Effector CD4-positive, alpha-beta T cell (primary cell): ENCODE results near the gene PPT1.
"Not testable (repeated sequence)": the region's sequence is repeated elsewhere in the genome, so short reads cannot be mapped to it uniquely, and the experiment has no call there.

Source experiments
- DNase-seq: peaks from one replicate; pipeline ENCODE4 v3.0.0-alpha.2; 2020

Gene PPT1

DNA sequence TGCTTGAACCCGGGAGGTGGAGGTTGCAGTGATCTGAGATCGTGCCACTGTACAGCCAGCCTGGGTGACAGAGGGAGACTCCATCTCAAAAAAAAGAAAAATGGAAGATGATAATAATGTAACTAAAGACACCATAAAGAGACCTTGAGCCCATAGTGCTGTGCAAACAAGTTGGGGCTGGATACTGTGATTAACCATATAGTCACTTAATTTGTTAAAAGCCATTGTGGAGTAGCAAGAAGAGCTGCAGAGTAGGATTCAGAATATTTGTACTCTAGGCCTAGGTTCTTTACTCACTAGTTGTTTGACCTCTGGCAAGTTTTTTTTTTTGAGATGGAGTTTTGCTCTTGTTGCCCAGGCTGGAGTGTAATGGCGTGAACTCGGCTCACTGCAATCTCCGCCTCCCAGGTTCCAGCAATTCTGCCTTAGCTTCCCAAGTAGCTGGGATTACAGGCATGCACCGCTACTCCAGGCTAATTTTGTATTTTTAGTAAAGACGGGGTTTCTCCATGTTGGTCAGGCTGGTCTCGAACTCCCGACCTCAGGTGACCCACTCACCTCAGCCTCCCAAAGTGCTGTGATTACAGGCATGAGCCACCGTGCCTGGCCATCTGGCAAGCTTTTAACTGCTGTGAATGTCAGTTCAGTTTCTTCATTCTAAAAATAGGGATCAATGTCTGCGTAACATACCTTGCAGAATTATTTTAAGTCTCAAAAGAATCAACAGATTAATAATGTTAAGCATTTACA lies 43.7 kb downstream of the PPT1 start:
- DNase-seq = no peak

DNA sequence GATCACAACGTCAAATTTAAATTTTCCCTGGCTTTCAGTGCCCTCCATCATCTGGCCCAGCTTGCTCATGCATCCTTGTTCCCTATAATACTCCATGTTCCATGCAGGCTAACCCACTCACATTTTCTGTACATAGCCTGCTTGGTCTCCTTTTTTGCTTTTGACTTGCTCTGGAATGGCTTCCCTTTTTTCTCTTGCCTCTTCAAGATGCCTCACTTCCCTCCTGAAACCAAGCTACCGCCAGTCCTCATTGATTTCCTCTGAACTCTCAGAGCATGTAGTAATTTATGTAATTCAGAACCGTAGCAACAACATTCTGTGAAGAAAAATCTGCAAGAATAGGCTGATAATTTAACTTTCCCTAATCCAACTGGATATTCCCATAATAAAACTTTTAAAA lies 46.2 kb downstream of the PPT1 start:
- no peak for DNase-seq

DNA sequence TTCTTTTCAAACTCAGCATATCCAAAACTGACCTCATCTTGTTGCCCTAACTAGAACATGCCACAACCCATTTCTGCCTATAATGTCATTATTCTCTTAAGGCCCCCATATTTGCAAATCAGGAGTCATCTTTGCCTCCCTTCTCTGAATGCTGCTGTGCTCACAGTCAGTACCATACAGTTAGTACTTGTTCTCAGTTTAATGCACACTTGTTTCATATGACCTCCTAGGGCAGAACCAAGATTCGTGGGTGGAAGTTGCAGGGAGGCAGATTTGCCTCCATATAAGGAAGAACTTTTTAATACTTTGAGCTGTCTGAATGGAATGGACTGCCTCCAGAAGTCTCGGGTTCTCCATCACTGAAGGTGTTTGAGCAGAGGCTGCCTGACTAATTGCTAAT lies 47.3 kb downstream of the PPT1 start:
- no peak for DNase-seq

DNA sequence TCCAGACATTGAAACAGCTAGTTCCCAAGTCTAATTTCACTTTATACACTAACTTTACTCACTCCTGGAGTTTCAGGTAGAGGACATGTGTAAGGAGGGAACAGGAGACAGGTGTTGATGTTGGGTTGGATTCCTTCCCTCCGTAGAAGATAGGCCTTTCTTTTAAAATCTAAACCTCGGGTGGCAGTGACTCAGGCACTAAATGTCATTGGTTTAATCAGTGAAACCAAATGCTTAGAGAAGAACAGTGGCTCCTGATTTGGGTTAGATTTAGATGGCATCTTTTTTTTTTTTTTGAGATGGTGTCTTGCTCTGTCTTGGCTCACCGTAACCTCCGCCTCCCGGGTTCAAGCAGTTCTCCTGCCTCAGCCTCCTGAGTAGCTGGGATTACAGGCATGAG lies 49.3 kb downstream of the PPT1 start:
- no peak for DNase-seq

DNA sequence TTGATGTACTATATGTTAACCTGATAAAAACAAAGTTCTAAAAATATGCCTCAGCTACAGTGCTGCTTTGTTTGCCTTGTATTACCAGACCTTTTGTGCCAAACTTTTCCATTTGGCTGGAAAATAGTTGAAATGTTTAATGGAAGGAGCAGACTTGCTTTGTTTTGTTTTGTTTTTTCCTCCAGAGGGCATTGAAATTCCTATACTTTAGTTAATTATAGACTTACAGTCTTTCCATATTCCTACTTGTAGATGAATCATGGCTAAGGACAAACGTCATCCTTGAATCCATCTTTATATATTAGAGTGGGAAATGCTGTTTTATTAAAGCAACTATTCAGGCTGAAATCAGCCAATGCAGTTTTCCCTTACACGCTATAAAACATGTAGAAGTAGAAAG lies 49.8 kb downstream of the PPT1 start:
- no peak for DNase-seq

DNA sequence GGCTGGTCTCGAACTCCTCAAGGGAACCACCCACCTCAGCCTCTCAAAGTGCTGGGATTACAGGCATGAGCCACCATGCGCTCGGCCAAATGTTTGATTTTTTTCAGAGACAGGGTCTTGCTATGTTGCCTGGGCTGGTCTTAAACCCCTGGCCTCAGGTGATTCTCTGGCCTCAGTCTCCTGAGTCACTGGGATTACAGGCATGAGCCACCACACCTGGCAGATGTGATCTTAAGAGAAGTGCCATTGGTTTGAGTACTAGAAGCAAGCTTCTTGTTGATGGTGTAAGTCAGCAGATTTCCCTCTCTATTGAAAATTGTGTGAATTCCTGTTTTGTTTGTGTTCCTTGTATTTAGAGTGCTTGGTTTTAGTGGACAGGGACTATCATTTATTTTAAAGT lies 51.3 kb downstream of the PPT1 start:
- no peak for DNase-seq

DNA sequence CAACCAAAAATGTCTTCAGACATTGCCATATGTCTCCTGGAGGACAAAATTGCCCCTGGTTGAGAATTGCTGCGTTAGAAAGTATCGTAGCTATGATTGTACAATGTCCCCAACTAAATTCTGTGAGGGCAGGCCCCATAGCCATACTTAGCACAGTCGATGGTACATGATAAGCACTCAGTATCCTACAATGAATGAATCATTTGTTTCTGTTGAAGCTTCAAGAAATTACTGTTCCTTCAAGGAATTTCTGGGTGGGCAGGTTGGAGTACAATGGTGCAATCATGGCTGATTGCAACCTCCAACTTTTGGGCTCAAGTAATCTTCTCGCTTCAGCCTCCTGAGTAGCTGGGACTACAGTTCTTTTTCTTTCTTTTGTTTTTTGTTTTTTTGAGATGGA lies 51.9 kb downstream of the PPT1 start:
- DNase-seq = no peak

DNA sequence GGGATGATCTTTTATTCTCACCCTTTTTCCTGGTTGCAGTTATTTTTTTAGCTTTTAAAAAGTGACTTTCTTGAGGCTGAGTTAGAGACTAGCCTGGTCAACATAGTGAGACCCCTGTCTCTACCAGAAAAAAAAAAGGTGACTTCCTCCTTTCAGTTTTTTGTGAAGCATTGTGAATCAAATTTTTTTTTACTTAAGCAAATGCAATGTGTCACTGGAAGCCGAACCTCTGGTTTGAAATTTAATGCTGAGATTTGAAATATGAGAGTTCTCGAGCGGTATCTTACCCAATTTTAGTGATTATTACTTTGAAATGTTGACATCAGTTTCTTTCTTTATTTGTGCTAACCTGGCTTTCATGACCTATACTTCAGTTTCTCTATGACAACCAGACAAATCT lies 52.9 kb downstream of the PPT1 start:
- DNase-seq = no peak

DNA sequence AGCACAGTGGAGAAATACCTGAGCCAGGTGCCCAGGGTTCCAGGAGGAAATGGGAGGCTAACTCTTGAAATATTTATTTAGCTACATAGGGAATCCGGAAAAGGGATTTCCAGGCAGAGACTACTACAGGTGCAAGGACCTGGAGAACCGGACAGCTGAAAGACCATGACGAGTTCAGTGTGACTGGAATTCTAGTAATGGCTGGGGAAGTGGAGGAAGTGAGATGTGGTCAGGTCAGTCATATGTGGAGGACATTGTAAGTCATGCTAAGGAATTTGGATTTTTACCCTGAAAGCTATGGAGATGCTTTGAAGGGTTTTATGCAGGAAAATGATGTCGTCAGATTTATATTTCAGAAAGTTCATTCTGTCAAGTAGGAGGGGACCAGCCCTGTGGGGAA lies 54.7 kb downstream of the PPT1 start:
- no peak for DNase-seq

DNA sequence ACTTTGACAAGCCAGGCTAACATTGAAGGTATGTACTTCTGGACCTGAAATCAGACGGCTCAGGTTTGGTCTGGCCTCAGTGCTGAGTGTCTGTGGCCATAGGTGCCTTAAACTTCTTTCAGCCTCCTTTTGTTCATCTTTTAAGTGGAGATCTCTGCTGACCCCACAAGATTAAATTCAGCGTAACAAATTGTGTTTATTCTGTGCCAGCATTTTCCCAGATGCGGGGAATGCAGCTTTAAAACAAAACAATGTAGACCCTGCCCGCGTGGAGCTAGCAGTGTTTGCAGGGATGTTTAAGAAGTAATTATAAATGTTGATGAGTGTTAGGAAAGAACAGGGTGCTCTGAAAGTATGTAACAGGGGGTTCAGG lies 55.6 kb downstream of the PPT1 start:
- DNase-seq = no peak

DNA sequence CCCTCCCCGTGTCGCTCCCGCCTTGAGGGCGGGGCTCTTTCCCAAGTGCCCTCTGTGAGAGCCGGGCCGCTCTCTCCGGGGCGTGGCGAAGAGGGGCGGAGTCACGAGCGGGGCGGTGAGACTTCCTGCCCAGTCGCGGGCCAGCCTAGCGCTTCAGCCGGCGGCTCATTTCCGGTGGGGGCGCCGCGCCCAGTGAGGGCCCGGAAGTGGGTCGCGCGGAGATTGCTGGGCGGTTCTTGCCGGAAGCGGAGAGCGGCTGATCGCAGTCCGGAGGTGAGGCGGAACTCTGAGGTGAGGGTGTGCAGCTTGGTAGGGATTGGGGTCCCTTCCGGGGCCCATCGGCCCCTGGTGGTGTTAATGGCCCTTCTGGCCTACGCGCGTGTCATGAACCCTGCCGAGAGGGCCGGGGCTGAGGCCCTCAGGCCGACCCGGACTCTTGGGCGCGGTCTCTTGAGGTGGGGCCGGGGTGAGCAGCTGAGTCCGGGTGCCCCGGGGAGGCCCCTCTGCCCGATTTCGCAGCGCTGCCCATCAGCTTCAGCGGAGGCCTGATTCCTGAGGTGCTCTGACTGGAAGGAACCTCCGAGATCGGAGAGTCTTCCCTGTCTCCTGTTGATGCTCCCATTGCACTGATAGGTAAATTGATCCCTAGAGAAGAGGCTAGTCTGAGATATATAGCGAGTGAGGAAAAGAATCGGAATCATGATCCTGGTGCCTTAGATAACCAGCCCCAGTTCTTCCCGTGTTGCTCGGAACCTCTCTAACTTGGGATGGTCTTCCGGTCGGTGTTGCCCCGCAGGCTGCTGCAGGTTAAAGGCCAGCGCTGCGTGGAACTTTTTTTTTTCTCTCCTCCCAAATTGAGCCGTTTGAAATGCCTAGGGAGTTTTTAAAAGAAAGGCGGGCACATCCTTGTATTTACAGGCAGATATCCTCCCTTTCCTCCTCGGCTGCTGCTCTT lies 56.3 kb downstream of the PPT1 start, which contains the start of gene CAP1:
Gene CAP1, plus strand, starts transcription at position 219 of the 955 bp plus-strand sequence. CDS start 18,618 bp downstream, outside the sequence.
- peak; percentile 99 for DNase-seq

DNA sequence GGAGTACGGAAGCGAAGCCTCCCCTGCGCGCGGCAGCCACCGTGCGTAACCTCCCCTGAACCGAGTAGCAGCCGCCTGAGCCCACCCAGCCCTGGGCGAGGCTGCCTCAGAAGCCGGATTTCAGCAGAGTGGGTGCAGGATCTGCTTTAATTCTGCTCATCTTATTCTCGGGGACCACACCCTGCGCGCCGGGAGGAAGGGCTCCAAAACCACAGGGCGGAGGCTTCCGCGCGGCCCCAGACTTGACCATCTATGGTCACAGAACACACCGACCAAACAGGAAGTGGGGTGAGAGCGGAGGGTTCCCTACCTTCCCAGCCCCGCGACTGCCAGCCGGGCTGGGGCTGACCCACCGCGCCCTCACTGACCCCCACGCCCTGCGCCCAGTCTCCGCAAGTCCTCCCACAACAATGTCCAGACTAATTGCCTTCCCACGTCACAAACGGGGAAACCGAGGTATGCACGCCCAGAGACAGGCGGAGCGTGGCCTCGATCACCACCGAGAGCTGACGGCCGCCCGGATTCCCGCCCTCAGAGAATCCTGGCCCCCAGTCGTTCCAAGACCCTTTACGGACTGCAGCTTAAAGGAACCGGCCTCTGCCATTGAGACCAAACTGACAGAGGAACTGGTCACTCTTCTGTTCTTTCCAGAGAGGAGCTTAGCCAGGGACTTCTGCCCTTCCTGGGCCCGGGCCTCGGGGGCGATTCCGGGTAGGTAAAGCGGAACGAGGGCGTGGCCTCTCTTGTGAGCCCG lies 57.1 kb downstream of the PPT1 start:
- DNase-seq = peak; percentile 51

DNA sequence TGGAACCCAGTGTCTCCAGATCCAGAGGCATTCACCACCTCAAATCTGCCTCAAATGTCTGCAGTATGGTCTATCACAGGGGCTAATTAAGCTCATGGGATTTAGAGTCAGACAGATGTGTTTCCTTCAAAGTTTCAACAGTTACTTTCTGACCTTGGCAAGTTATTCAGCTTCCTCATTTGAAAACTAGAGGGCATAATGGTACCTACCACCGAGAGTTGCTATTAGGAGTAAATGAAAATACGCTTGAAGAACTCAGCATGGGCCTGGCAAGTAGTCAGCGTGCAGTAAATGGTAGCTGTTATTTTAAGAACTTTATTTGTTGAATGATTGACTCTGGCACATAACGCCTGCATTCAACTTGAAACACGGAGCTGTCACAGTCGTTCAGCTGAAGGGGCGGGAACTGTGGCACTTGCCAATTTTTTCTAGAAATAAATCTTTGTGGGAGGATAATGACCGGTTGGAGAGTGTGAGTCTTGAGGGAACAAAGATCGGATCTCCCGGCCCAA lies 57.8 kb downstream of the PPT1 start:
- DNase-seq = no peak

DNA sequence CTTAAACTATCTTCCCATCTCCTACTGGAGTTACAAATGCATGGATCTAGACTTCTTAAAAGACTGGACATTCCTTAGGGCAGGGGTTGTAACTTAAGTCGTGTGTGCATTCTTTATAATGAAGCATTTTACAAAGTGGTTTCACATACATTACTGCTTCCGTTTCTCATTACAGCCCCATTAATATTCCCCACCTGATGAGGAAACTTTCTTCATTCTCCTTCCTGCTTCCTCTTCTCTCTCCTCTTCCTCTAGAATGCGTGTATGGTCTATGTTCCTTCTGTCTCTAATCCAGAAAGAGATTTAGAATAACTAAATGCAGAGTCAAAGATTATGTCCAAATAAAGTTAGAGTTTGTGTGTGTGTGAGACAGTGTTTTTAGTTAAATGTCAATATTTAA lies 58.4 kb downstream of the PPT1 start:
- DNase-seq = no peak

DNA sequence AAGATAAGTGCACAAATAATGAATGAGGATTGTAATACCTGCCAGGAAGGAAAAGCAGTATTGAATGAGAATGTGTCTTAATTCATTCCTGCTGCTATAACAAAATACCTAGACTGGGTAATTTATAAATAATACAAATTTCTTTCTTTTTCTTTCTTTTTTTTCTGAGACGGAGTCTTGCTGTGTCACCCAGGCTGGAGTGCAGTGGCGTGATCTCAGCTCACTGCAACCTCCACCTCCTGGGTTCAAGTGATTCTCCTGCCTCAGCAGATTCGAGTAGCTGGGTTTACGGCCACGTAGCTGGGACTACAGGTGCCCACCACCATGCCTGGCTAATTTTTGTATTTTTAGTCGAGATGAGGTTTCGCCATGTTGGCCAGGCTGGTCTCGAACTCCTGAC lies 59.8 kb downstream of the PPT1 start:
- not testable (repeated sequence) for DNase-seq

DNA sequence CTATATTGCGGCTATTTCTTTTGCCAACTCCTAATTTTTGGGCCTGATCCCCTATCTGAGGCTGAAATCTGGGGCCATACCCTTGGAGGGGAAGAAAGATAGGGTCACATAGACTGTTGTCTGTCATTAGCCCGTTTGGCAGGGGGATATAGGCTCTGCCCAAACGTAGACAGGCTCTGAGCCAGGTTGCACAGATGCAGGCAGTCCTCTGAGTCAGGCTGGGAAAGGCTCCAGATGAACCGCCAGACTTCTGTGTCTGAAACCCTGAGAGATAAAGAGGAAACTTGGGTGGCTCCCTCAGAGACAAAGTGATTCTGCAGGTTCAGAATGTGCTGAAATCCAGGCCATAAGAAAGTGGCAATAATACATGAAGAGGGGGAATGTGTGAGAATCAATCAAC lies 60.5 kb downstream of the PPT1 start:
- no peak for DNase-seq

DNA sequence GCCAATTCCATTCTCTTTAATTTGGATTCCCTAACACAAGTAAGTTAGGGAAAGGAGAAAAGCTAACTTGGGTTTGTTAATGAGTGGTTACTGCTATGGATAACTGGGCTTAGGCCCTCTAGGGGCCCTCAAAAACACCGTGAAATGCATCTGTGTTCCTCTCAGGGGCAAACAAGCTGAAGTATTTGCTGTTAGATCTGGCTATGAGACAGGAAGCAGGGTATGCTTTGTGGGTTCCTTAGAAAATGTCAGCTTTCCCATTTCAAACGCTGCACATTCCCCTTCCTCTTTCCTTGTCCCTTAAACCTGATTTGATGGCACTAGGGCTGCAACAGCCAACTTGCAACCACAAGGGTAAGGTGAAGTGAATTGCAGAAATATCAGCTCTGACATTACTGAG lies 62.2 kb downstream of the PPT1 start:
- DNase-seq = no peak

DNA sequence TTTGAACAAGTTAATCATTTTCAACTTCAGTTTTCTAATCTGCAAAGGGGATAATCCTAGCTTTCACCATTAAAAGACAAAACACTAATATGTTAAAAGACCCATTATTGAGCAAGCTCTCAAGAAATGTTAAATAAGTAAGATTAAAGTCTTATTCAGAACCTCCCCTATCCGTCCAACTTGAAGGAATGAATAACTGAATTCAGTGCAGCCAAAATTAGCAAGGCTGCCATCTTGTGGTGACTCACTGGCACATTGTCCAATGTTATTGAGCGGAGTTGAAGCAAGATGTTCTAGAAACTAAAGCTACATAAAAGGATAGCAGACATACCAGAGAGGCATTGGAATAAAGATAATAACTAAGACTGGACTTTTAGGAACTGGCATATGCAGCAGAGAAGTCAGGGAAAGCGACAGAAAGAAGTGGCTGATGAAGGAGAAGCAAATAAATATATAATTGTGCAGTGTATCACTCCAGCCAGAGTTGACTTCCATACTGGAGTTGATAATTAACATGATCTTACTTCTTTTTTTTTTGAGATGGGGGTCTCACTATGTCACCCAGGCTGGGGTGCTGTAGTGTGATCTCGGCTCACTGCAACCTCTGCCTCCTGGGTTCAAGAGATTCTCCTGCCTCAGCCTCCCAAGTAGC lies 64.7 kb downstream of the PPT1 start:
- DNase-seq = peak; percentile 46

DNA sequence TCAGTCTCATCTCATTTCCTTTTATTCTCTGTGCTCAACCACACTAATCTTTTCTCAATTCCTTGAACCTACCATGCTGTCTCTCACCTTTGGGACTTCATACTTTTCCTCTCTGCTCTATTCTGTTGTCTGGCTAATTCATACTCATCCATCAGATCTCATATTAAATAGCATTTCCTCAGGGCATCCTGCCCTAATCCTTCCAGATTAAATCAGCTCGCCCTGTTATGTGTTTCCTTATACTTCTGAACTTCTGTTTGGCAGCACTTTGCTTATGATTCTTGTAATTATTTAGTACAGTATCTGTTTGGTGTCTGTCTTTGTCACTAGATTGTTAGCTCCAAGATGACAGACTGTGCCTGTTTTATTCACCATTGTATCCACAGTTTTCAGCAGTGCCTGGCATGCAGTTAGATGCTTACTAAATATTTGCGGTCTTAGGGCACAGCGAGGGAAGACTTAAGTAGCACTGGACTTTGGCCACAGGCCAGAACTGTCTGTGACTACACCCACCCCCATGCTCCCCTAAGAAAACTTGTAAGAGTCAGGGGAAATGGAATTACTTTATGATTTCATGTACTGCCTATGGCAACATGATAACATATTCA lies 66.4 kb downstream of the PPT1 start:
- no peak for DNase-seq

DNA sequence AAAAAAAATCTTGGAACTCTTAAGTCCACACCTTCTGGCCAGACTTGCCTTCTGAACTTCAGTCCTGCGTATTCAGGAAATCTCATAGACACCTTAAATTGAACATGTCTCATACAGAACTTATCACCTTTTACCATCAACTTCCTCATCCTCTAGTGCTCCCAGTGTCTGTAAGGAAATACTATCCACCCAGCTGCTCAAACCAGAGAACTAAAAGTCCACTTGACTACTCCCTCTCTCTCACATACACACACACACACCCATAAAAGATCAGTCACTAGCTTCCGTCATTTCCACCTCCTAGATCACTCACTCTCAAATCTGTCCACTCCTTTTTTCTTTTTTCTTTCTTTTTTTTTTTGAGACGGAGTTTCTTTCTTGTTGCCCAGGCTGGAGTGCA lies 67.4 kb downstream of the PPT1 start:
- no peak for DNase-seq

DNA sequence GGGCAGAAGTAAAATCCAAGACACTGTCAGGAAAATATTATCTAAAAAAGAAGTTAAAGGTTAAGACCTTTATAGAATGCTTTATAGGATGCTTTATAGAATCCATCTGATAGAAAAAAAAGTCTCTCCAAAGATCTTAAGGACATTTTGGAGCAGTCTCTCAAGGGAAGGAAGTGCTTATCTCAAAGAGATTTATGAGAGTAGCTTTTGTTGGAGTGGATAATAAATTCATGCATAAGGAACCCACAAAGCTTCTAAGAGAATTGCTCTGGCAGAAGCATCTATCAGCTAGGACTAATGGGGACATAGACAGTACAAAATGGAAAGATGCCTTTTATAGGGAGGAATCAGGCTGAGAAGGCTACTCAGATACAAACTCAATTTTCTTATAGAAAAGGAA lies 69.4 kb downstream of the PPT1 start:
- DNase-seq = no peak

DNA sequence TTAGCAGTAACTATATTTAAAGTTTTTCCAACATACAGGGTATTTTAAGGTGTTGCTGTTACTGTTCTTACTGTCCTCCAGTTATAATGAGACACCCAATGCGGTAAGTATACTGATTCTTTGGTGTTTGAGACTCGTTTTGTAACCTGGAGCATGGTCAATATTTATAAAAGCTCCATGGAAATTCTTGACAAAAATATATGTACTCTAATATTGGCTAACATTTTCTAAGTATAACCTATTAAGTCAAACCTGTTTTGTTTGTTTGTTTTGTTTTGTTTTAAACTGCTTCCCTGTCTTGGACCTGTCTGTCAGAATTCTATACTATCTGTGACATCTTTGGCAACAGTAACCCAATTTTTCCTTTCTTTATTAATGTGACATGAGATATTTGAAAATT lies 72.4 kb downstream of the PPT1 start:
- DNase-seq = no peak
